Activated T-cell treated with anti-CD3 and anti-CD28 coated beads for 4 hours (primary cell): ENCODE results near the gene OR2A2.

ENCODE experiments used
- DNase-seq: peaks from one replicate; pipeline ENCODE4 v3.0.0-alpha.2; 2020

OR2A2 gene

GRCh38 chr7:144144426-144144825, 35.0 kb downstream of the OR2A2 start:
- DNase-seq: no peak

DNA sequence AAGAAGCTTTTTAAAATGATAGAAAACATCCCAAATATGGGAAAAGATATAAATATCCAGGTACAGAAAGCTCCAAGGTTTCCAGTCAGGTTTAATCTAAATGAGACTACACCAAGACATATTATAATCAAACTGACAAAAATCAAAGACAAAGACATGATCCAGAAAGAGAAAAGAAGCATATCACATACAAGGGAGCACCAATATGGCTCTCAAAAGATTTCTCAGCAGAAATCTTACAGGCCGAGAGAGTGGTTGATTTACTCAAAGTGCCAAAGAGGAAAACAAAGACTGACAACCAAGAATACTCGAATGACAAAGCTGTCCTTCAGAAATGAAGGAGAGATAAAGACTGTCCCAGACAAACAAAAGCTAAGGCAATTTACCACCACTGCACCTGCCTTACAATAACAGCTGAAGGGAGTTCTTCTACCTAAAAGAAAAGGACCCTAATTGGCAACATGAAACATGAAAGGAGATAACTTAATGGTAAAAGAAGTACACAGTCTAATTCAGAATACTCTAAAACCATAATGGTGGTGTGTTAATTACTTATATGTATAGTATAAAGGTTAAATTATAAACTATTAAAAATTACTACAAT, 38.9 kb downstream of the OR2A2 start:
- DNase-seq: no peak

GRCh38 chr7:144158861-144159260, 49.5 kb downstream of the OR2A2 start:
- no peak for DNase-seq
